Measurements from ENCODE around the gene OSBPL5.

The OSBPL5 gene

DNA sequence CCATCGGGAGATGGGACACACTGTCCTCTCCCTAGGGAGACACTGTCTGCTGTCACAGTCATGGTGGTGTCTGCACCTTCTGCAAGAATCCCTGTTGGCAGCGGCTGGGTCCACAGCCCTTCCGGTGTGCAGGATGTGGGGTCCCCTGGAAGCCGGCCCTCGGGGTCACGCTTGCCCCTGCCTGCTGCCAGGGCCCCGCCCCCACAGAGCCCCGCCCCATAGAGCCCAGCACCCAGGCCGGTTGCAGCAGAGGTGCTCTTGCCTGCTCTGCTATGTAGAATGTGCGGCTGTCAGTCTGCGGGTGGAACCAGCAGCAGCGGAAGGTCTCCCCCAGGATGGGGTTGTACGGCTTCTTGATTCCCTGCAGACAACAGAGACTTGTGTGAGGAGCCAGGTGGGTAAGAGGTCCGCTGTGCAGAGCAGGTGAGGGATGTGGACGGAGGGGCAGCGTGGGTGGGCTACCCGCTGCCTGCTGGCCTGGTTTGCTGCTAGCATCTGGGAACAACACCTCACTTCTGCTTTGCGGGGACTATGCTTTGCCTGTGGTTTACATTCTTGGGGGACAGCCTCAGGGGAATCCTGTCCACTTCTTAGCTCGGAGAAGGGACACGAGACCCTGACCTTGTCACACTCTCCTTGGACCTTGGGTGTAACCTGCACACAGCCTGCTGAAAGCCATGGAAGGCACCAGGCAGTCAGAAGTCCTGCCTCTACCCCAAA, 63.0 kb downstream of the OSBPL5 start:
- CTCF ChIA-PET, result interaction anchor here (0.6 to 0.9 kb wide), 2 partner anchors 10 to 14 kb away, joined by 3 to 5 read pairs; no protein-coding TSS in a partner anchor
- no peak for DNase-seq (ENCODE audit: low spot score)
- TF ChIP-seq, protein P1, sequence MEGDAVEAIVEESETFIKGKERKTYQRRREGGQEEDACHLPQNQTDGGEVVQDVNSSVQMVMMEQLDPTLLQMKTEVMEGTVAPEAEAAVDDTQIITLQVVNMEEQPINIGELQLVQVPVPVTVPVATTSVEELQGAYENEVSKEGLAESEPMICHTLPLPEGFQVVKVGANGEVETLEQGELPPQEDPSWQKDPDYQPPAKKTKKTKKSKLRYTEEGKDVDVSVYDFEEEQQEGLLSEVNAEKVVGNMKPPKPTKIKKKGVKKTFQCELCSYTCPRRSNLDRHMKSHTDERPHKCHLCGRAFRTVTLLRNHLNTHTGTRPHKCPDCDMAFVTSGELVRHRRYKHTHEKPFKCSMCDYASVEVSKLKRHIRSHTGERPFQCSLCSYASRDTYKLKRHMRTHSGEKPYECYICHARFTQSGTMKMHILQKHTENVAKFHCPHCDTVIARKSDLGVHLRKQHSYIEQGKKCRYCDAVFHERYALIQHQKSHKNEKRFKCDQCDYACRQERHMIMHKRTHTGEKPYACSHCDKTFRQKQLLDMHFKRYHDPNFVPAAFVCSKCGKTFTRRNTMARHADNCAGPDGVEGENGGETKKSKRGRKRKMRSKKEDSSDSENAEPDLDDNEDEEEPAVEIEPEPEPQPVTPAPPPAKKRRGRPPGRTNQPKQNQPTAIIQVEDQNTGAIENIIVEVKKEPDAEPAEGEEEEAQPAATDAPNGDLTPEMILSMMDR (conservative IDR thresholded peaks at IDR 0.05; ENCODE audit: low read depth), result no peak
- H3K27ac ChIP-seq, result no peak overlapping the region
- POLR2A ChIA-PET (ENCODE audit: low non-redundant PET), result no interaction called here

DNA sequence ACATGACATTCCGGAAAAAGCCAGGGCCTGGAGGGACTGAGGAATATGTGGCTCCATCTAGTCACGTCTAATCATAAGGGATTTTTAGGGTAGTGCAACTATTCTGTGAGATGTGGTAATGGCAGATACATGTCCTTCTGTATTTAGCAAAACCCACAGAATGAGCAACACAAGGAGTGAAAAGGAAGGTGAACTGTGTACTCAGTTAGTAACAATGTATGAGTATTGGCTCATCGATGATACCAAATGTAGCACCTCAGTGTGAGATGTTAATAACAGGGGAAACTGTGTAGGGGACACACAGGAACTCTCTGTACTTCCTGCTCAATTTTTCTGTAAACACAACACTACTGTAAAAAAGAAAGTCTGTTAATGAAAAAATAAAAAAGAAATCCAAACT, 65.9 kb downstream of the OSBPL5 start:
- DNase-seq (ENCODE audit: low spot score), result no peak
- TF ChIP-seq, protein P1 (conservative IDR thresholded peaks at IDR 0.05; ENCODE audit: low read depth), result no peak
- ChIA-PET CTCF (no interaction called here), POLR2A (ENCODE audit: low non-redundant PET) (no interaction called here)
- H3K27ac ChIP-seq, result no peak overlapping the region

DNA sequence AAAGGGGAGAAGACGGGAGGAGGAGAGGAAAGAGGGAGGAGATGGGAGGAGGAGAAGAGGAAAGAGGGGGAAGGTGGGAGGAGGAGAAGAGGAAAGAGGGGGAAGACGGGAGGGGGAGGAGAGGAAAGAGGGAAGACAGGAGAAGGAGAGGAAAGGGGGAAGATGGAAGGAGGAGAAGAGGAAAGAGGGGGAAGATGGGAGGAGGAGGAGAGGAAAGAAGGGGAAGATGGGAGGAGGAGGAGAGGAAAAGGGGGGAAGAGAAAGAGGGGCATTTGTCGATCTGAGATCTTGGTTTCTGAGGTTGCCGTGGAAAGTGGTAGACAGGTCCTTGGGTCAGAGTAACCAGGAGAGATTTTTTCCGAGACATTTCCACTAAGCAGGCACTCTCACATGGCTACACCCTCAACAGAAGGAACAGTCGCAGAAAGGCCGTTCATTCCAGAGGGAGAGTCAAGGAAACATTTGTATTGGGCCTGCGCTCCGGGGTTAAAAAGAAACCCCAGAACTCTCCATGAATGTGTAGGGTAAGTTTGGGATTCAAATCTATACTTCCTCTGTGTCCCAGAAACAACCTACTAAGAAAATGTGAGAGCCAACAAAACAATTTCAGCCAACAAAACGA, 68.1 kb downstream of the OSBPL5 start:
- no peak for DNase-seq (ENCODE audit: low spot score)
- CTCF ChIA-PET, result no interaction called here
- H3K27ac ChIP-seq, result no peak overlapping the region
- TF ChIP-seq, protein P1 (conservative IDR thresholded peaks at IDR 0.05; ENCODE audit: low read depth), result no peak
- POLR2A ChIA-PET (ENCODE audit: low non-redundant PET), result no interaction called here

DNA sequence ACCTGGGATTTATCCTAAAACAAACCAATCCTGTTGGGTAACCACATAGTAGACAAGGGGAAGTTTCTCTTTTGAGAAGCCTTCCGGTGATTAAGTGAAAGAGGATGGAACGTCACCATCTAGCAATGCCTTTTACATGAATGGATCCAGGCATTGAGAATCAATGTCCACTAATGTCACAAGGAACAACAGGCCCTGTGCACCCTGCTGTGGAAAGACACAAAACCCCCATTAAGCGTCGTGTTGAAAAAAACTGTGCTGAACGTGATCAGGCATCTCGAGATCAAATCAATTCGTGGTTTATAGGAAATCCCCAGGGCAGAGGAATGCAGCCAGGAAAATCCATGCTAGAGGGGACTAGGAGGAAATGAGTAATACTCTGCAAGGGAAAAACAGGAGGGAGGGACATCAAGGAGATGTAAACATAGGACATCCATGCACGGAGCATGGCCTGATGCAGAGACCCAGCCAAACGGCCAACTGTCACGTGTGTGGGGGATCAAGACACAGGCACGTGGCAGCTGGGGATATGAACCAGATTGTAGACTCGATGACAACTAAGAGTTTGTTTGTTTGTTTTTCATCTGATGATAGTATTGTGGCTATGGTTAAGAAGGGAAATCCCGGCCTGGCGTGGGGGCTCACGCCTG, 69.3 kb downstream of the OSBPL5 start:
- peak; percentile 45 for DNase-seq (ENCODE audit: low spot score)
- TF ChIP-seq, protein P1 (conservative IDR thresholded peaks at IDR 0.05; ENCODE audit: low read depth), result no peak
- POLR2A ChIA-PET (ENCODE audit: low non-redundant PET), result no interaction called here

DNA sequence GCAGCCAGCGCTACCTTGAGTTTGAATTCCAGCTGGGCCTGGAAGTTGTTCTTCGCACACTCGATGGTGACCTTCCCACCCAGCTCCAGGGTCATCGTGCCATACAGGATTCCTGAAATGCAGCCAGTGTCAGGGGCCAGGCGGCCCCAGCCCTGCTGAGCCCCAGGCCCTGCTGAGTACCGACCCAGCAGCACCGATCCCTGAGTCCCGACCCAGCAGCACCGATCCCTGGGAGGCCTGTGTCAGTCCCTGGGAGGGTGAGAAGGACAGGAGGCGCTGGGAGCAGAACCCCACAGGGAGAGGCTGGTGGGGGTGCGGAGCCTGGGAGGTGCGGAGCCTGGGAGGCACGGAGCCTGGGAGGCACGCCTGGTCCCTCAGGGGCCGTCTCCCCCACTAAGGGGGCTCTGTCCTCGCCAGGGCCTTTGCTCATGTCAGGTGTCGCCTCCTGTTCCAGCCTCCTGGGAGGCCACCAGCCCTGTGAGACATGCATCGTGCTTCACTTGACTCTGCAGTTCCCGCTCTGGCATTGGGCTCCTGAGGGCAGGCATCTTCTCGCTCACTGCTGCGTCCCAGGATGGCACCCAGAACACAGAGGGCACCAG, 70.8 kb downstream of the OSBPL5 start:
- no peak overlapping the region for H3K27ac ChIP-seq
- TF ChIP-seq, protein P1 (conservative IDR thresholded peaks at IDR 0.05; ENCODE audit: low read depth), result no peak
- no peak for DNase-seq (ENCODE audit: low spot score)
- CTCF ChIA-PET, result no interaction called here
- POLR2A ChIA-PET (ENCODE audit: low non-redundant PET), result no interaction called here

More for the DNA sequence above, 69.3 kb downstream of the OSBPL5 start:
- CTCF ChIA-PET, result interaction anchor here (0.6 kb wide), 1 partner anchor 135 kb away, joined by 5 read pairs; no protein-coding TSS in a partner anchor
- peak overlapping the region; percentile 48 for H3K27ac ChIP-seq

Measured in RWPE1 (cell line).